H9 (cell line): Measurements from ENCODE around the gene TMEM178B. TPM values are rescaled to one million over a fixed set of nuclear protein-coding genes. Genes with fewer than 3 reads are reported as not detected.
A peak's percentile ranks its signal among the peaks of the same experiment; 100 is the strongest.

Experiments
- DNase-seq: peaks from one replicate; pipeline ENCODE4 v3.0.0-alpha.2; 2017
- H2AFZ ChIP-seq: one replicate; pipeline ENCODE4 v1.6.1; 2013; ENCODE audit warnings: mild to moderate bottlenecking, low read length, control low read depth, moderate library complexity
- H2AK5ac ChIP-seq: 2 replicates; pipeline ENCODE4 v1.6.1; 2013; ENCODE audit warnings: low read length, control low read depth, mixed read lengths; ENCODE audit not compliant: insufficient read length
- H2BK120ac ChIP-seq: one replicate; pipeline ENCODE4 v1.6.1; 2013; ENCODE audit warnings: low read depth, mild to moderate bottlenecking, low read length, control low read depth, inconsistent platforms; ENCODE audit not compliant: poor library complexity, severe bottlenecking
- H2BK12ac ChIP-seq: 2 replicates; pipeline ENCODE4 v1.6.1; 2013; ENCODE audit warnings: low read length, control low read depth, mixed read lengths, low read depth; ENCODE audit not compliant: insufficient read length
- H2BK15ac ChIP-seq: 2 replicates; pipeline ENCODE4 v1.6.1; 2013; ENCODE audit warnings: low read depth, low read length, control low read depth
- H2BK20ac ChIP-seq: one replicate; pipeline ENCODE4 v1.6.1; 2013; ENCODE audit warnings: low read depth, mild to moderate bottlenecking, low read length, control low read depth, inconsistent platforms; ENCODE audit not compliant: poor library complexity, severe bottlenecking
- H2BK5ac ChIP-seq: 2 replicates; pipeline ENCODE4 v1.6.1; 2013; ENCODE audit warnings: low read length, control low read depth, mixed read lengths; ENCODE audit not compliant: insufficient read length
- H3K14ac ChIP-seq: 2 replicates; pipeline ENCODE4 v1.6.1; 2013; ENCODE audit warnings: low read length, control low read depth; ENCODE audit not compliant: insufficient read depth
- H3K18ac ChIP-seq: 2 replicates; pipeline ENCODE4 v1.6.1; 2013; ENCODE audit warnings: low read depth, mild to moderate bottlenecking, mixed read lengths, low read length, control low read depth; ENCODE audit not compliant: insufficient read length
- H3K23ac ChIP-seq: 2 replicates; pipeline ENCODE4 v1.6.1; 2013; ENCODE audit warnings: low read length, control low read depth, mixed read lengths, low read depth; ENCODE audit not compliant: insufficient read length
- H3K23me2 ChIP-seq: 2 replicates; pipeline ENCODE4 v1.6.1; 2013; ENCODE audit warnings: low read depth, mild to moderate bottlenecking, mixed read lengths, low read length, control low read depth; ENCODE audit not compliant: insufficient read length, poor library complexity, severe bottlenecking
- H3K27ac ChIP-seq: 2 replicates; pipeline ENCODE4 v1.5.1; 2013; ENCODE audit warnings: low read length, control low read depth, mixed read lengths, low read depth; ENCODE audit not compliant: insufficient read length
- H3K27me3 ChIP-seq: 2 replicates; pipeline ENCODE4 v1.6.1; 2013; ENCODE audit warnings: low read length, control low read depth, inconsistent platforms; ENCODE audit not compliant: insufficient read depth
- H3K4ac ChIP-seq: 2 replicates; pipeline ENCODE4 v1.6.1; 2013; ENCODE audit warnings: low read depth, mild to moderate bottlenecking, control low read depth, inconsistent platforms, low read length, moderate library complexity
- H3K4me1 ChIP-seq: 2 replicates; pipeline ENCODE4 v1.6.1; 2013; ENCODE audit warnings: low read length, control low read depth, inconsistent platforms; ENCODE audit not compliant: insufficient read depth
- H3K4me2 ChIP-seq: 2 replicates; pipeline ENCODE4 v1.6.1; 2013; ENCODE audit warnings: low read length, control low read depth, mixed read lengths; ENCODE audit not compliant: insufficient read length, insufficient read depth
- H3K56ac ChIP-seq: 2 replicates; pipeline ENCODE4 v1.6.1; 2013; ENCODE audit warnings: low read depth, mild to moderate bottlenecking, mixed read lengths, low read length, control low read depth; ENCODE audit not compliant: insufficient read length
- H3K79me1 ChIP-seq: 2 replicates; pipeline ENCODE4 v1.6.1; 2013; ENCODE audit warnings: low read depth, mild to moderate bottlenecking, moderate library complexity, low read length, control low read depth, inconsistent platforms; ENCODE audit not compliant: insufficient read depth, poor library complexity, severe bottlenecking
- H3K79me2 ChIP-seq: 2 replicates; pipeline ENCODE4 v1.6.1; 2013; ENCODE audit warnings: low read length, control low read depth, inconsistent platforms; ENCODE audit not compliant: insufficient read depth
- H3K9ac ChIP-seq: 2 replicates; pipeline ENCODE4 v1.6.1; 2013; ENCODE audit warnings: low read length, control low read depth, mixed read lengths; ENCODE audit not compliant: insufficient read length; ENCODE audit errors: extremely low read depth
- H3K9me3 ChIP-seq: one replicate; pipeline ENCODE4 v1.6.1; 2013; ENCODE audit warnings: low read depth, low read length, inconsistent platforms; ENCODE audit not compliant: control insufficient read depth
- H3T11ph ChIP-seq: one replicate; pipeline ENCODE4 v1.6.1; 2013; ENCODE audit warnings: mild to moderate bottlenecking, low read length, control low read depth, inconsistent platforms
- H4K20me1 ChIP-seq: one replicate; pipeline ENCODE4 v1.6.1; 2013; ENCODE audit not compliant: control insufficient read depth, insufficient read length, insufficient read depth
- H4K5ac ChIP-seq: 2 replicates; pipeline ENCODE4 v1.6.1; 2013; ENCODE audit warnings: low read depth, mild to moderate bottlenecking, mixed read lengths, low read length, control low read depth; ENCODE audit not compliant: insufficient read length
- H4K8ac ChIP-seq: replicated peaks from 2 replicates; pipeline ENCODE4 v1.6.1; 2013; ENCODE audit warnings: low read length, control low read depth, mixed read lengths, low read depth; ENCODE audit not compliant: insufficient read length
- H4K91ac ChIP-seq: 2 replicates; pipeline ENCODE4 v1.6.1; 2013; ENCODE audit warnings: low read depth, mild to moderate bottlenecking, moderate library complexity, mixed read lengths, low read length, control low read depth; ENCODE audit not compliant: insufficient read length
- H3K27ac Mint-ChIP-seq, 3 experiments: 2 replicates in 2 of 3; 3 replicates in 1 of 3; pipeline ENCODE4 v1.8.0; 2020 to 2021; ENCODE audit warnings: mixed read lengths in 3 of 3, mild to moderate bottlenecking in 1 of 3, moderate library complexity in 1 of 3
- H3K27me3 Mint-ChIP-seq: 2 replicates; pipeline ENCODE4 v1.8.0; 2021; ENCODE audit warnings: low read depth, mild to moderate bottlenecking, moderate library complexity, mixed read lengths
- H3K36me3 Mint-ChIP-seq, 3 experiments: 2 replicates in 2 of 3; 3 replicates in 1 of 3; pipeline ENCODE4 v1.8.0; 2020 to 2021; ENCODE audit warnings: low read depth in 3 of 3, mixed read lengths in 3 of 3; ENCODE audit not compliant: insufficient read depth in 1 of 3
- H3K4me1 Mint-ChIP-seq, 2 experiments: 2 replicates each; pipeline ENCODE4 v1.8.0; 2020; ENCODE audit warnings: mixed read lengths in 2 of 2
- H3K4me3 Mint-ChIP-seq, 2 experiments: 2 replicates in 1 of 2; 3 replicates in 1 of 2; pipeline ENCODE4 v1.8.0; 2020 to 2021; ENCODE audit warnings: mild to moderate bottlenecking in 2 of 2, mixed read lengths in 2 of 2, moderate library complexity in 1 of 2
- H3K9me3 Mint-ChIP-seq, 2 experiments: 2 replicates in 1 of 2; 3 replicates in 1 of 2; pipeline ENCODE4 v1.8.0; 2020; ENCODE audit warnings: mild to moderate bottlenecking in 2 of 2, mixed read lengths in 2 of 2, moderate library complexity in 1 of 2
- CTCF ChIP-seq: fragments of 200-600 bp; sonication (generic); conservative IDR thresholded peaks from 3 replicates; pipeline ENCODE4 v1.8.0; 2021; ENCODE audit warnings: antibody characterized with exemption, mild to moderate bottlenecking
- WGBS: extraction: QIAGEN DNeasy Blood & Tissue Kit; methylation state at CpG from one replicate; pipeline ENCODE4 v1.1.7; 2013; ENCODE audit warnings: missing lambda C conversion rate, low lambda C conversion rate, mixed read lengths; ENCODE audit not compliant: insufficient read length; ENCODE audit errors: extremely low coverage; 5-methylcytosine and 5-hydroxymethylcytosine counted together
- total RNA-seq: library from RNA; stranded (reverse); gene quantifications from 2 replicates; pipeline ENCODE4 v1.2.1, GENCODE V29; 2021

Gene TMEM178B
- total RNA-seq, 1 experiment from 2014 or later = 11.3 TPM

GRCh38 chr7:141203586-141203985 lies 129.7 kb downstream of the TMEM178B start:
- Mint-ChIP-seq H3K4me1 (peaks cover 12 to 30% of the 10 kb centered on the region in 2 experiments), H3K27ac (peak overlapping the region in 1 of 3 experiments; percentile 40; a peak in 1 of 7 replicates), H3K4me3 (no peak overlapping the region), H3K27me3 (no peaks in the 10 kb centered on the region), H3K9me3 (no peaks in the 10 kb centered on the region), H3K36me3 (no peaks in the 10 kb centered on the region)
- WGBS = no CpG with 5 or more reads among the region's 4 CpGs
- DNase-seq = no peak
- TF ChIP-seq CTCF = no peak
- Histone ChIP-seq H4K5ac (no peak overlapping the region), H3K79me1 (no peaks in the 10 kb centered on the region), H2BK15ac (no peak overlapping the region), H4K91ac (no peak overlapping the region), H3K9me3 (no peaks in the 10 kb centered on the region), H3K9ac (no peak overlapping the region), H3K56ac (no peak overlapping the region), H4K20me1 (no peaks in the 10 kb centered on the region), H2BK5ac (no peak overlapping the region), H3K27me3 (no peaks in the 10 kb centered on the region), H3K4me1 (peaks cover 3% of the 10 kb centered on the region; the same call in 1 of the 2 replicates), H3K4ac (no peak overlapping the region), H3K4me2 (no peak overlapping the region), H2BK120ac (no peak overlapping the region), H3K23me2 (no peaks in the 10 kb centered on the region), H3T11ph (no peak overlapping the region), H3K79me2 (no peaks in the 10 kb centered on the region), H2BK20ac (no peak overlapping the region), H3K14ac (no peak overlapping the region), H3K18ac (no peak overlapping the region), H2AFZ (no peak overlapping the region), H4K8ac (no peak overlapping the region), H3K27ac (no peak overlapping the region), H3K23ac (no peak overlapping the region), H2BK12ac (no peak overlapping the region), H2AK5ac (no peak overlapping the region)
